Measurements from ENCODE around the gene LHFPL2. TPM values are rescaled to one million over a fixed set of nuclear protein-coding genes. Genes with fewer than 3 reads are reported as not detected.

The LHFPL2 gene
- total RNA-seq, 1 donor from 2014 or later = 14.4 TPM

GRCh38 chr5:78649861-78650496 is 1.4 kb upstream of the LHFPL2 start:
- DNase-seq (ENCODE audit: low read depth) = no peak
- no peak overlapping the region for H3K4me3 ChIP-seq (ENCODE audit: low read depth, low read length)
- TF ChIP-seq CTCF (conservative IDR thresholded peaks at IDR 0.05; ENCODE audit: low read depth, low read length) = no peak

- no peak for TF ChIP-seq CTCF (conservative IDR thresholded peaks at IDR 0.05; ENCODE audit: low read depth, low read length)
- peak overlapping the region; percentile 67 for H3K4me3 ChIP-seq (ENCODE audit: low read depth, low read length)
- no peak for DNase-seq (ENCODE audit: low read depth)
Observed at GRCh38 chr5:78649211-78649695, 681 bp upstream of the LHFPL2 start.

GRCh38 chr5:78647838-78648358 is 674 bp downstream of the LHFPL2 start:
- DNase-seq (ENCODE audit: low read depth) = no peak
- H3K4me3 ChIP-seq (ENCODE audit: low read depth, low read length) = peak overlapping the region; percentile 67
- TF ChIP-seq CTCF (conservative IDR thresholded peaks at IDR 0.05; ENCODE audit: low read depth, low read length) = peak; percentile 10

- DNase-seq (ENCODE audit: low read depth) = no peak
- H3K4me3 ChIP-seq (ENCODE audit: low read depth, low read length) = peak overlapping the region; percentile 67
- TF ChIP-seq CTCF (conservative IDR thresholded peaks at IDR 0.05; ENCODE audit: low read depth, low read length) = no peak
Observed at GRCh38 chr5:78647351-78647818, 1.2 kb downstream of the LHFPL2 start.

- no peak for TF ChIP-seq CTCF (conservative IDR thresholded peaks at IDR 0.05; ENCODE audit: low read depth, low read length)
- no peak for DNase-seq (ENCODE audit: low read depth)
- no peak overlapping the region for H3K4me3 ChIP-seq (ENCODE audit: low read depth, low read length)
Observed at GRCh38 chr5:78644741-78645300, 3.8 kb downstream of the LHFPL2 start.

GRCh38 chr5:78644129-78644528 is 4.4 kb downstream of the LHFPL2 start:
- no peak overlapping the region for H3K4me3 ChIP-seq (ENCODE audit: low read depth, low read length)
- TF ChIP-seq CTCF (conservative IDR thresholded peaks at IDR 0.05; ENCODE audit: low read depth, low read length) = no peak

More at GRCh38 chr5:78644129-78644528, 4.4 kb downstream of the LHFPL2 start:
- DNase-seq (ENCODE audit: low read depth) = no peak

All from epithelial cell of proximal tubule (primary cell).